Heart left ventricle (tissue), 16 donors: ENCODE data around the gene MYH16. TPM values are rescaled to one million over a fixed set of nuclear protein-coding genes. Genes with fewer than 3 reads are reported as not detected.

Experiments
- ATAC-seq, 4 donors: fragments of 200-7000 bp; cut with Tn5 transposase; one replicate each; pipeline ENCODE4 v1.9.1; 2020 to 2022; ENCODE audit warnings: moderate library complexity in 4 of 4, mild to moderate bottlenecking in 3 of 4, moderate number of reproducible peaks in 1 of 4
- DNase-seq, 5 donors: peaks; one replicate each; pipeline ENCODE4 v3.0.0-alpha.2; 2020
- H3K27ac ChIP-seq, 12 donors: fragments of 200-600 bp; sonication (generic) in 4 of 12; one replicate each; pipeline versions ENCODE4 v1.5.0 to v1.8.0; 2016 to 2022; ENCODE audit warnings: mild to moderate bottlenecking in 2 of 12
- H3K27me3 ChIP-seq, 9 donors: fragments of 200-600 bp; sonication (generic) in 2 of 9; one replicate each; pipeline versions ENCODE4 v1.5.1 to v1.8.0; 2016 to 2022; ENCODE audit warnings: mild to moderate bottlenecking in 3 of 9
- H3K36me3 ChIP-seq, 9 donors: fragments of 200-600 bp; sonication (generic) in 2 of 9; one replicate each; pipeline versions ENCODE4 v1.5.0 to v1.8.0; 2018 to 2022; ENCODE audit warnings: mild to moderate bottlenecking in 2 of 9
- H3K4me1 ChIP-seq, 12 donors: fragments of 200-600 bp; sonication (generic) in 4 of 12; one replicate each; pipeline versions ENCODE4 v1.5.0 to v1.8.0; 2016 to 2022; ENCODE audit warnings: mild to moderate bottlenecking in 3 of 12
- H3K4me3 ChIP-seq, 12 donors: fragments of 200-600 bp; sonication (generic) in 4 of 12; one replicate each; pipeline versions ENCODE4 v1.5.0 to v1.8.0; 2017 to 2022; ENCODE audit warnings: mild to moderate bottlenecking in 9 of 12, moderate library complexity in 4 of 12
- H3K9me3 ChIP-seq, 12 donors: fragments of 200-600 bp; sonication (generic) in 4 of 12; one replicate each; pipeline versions ENCODE4 v1.5.0 to v1.8.0; 2016 to 2022; ENCODE audit warnings: mild to moderate bottlenecking in 1 of 12
- CTCF ChIP-seq, 12 donors: fragments of 200-600 bp; sonication (generic) in 4 of 12; IDR thresholded peaks; one replicate each; pipeline versions ENCODE4 v1.5.0 to v1.8.0; 2018 to 2022; ENCODE audit warnings: antibody characterized with exemption in 12 of 12, mild to moderate bottlenecking in 5 of 12
- POLR2A ChIP-seq, 2 donors: fragments of 450-650 bp; IDR thresholded peaks; one replicate each; pipeline ENCODE4 v1.6.1; 2017; ENCODE audit warnings: antibody characterized with exemption in 2 of 2, mild to moderate bottlenecking in 2 of 2, moderate library complexity in 2 of 2
- WGBS, 4 donors: extraction: QIAGEN DNeasy Blood & Tissue Kit in 2 of 4; methylation state at CpG; one replicate each; pipeline versions ENCODE4 v1.1.5 to v1.1.7; 2013 to 2018; 5-methylcytosine and 5-hydroxymethylcytosine counted together
- intact Hi-C, 10 donors: fragments of 100-400 bp; cut with DNase I; formaldehyde crosslinking; loops; one replicate each; pipeline versions ENCODE4 v1.11.1 to v1.14.2; 2022
- polyA plus RNA-seq, 2 donors: library from polyadenylated mRNA; stranded (reverse); fragments of 200-250 nt; gene quantifications; one replicate each; pipeline ENCODE4 v1.2.3, GENCODE V29; 2013
- total RNA-seq, 9 donors: library from RNA; depleted of rRNA in 2 of 9; stranded (reverse); fragments of >200 nt in 2 of 9; fragmentation: NEBNext Ultra II Directional in 3 of 9; extraction: Animal tissue kit (Norgen Biotek cat#: 25700) in 3 of 9; gene quantifications; one replicate each; pipeline versions ENCODE4 v1.1.0 to v1.2.4, GENCODE V29; 2016 to 2023
- donor health status: ischemic (EF 13 %, LVEDD 7.1; RV severe dilation, severe dysfunction).
- donor health status: healthy with polysubstance abuse.
- donor health status: DM: no; HTN: yes; CAD: no.
- donor health status: DM: no; HTN: no; CAD: no.
- donor health status: ischemic (EF 25% LVEDD 6.9; RV normal size, moderate dysfunction).
- donor health status: ischemic (EF 25% LVEDD 5.7; RV mildly dilated, moderate dysfunction).
- donor health status: healthy.
- donor health status: DM: yes; HTN: yes; CAD: no.
- donor health status: ischemic (EF 35%, LVEDD 5.7; RV mildly dilated, moderate dysfunction).
- donor health status: nonischemic (EF 11% LVEDD 7.7; RV severe dilation, severe dysfunction).
- donor health status: DM: yes; HTN: yes; CAD: no.
- donor health status: PGD.
- donor health status: ischemic (EF 29% LVEDD 5.4; RV normal size, mild dysfunction).
- donor health status: nonischemic (EF 23%, LVEDD 6.1; RV moderate dilation, normal function).

MYH16 gene
- total and polyA plus RNA-seq, 11 donors, result not detected

GRCh38 chr7:99293650-99294049 is 21.0 kb downstream of the MYH16 start:
- no peak for DNase-seq
- WGBS, 4 donors, result 79 to 85% (median 80%) methylated on average over 4 of the region's 4 CpGs
- Histone ChIP-seq H3K4me3 (no peak overlapping the region), H3K9me3 (no peaks in the 10 kb centered on the region), H3K27ac (no peak overlapping the region), H3K4me1 (no peaks in the 10 kb centered on the region), H3K36me3 (no peaks in the 10 kb centered on the region), H3K27me3 (no peaks in the 10 kb centered on the region)
- intact Hi-C loops, result no loop called here
- TF ChIP-seq CTCF (IDR thresholded peaks at IDR 0.05), result no peak
- TF ChIP-seq POLR2A (IDR thresholded peaks at IDR 0.05), result no peak
- no peak for ATAC-seq

- TF ChIP-seq CTCF (IDR thresholded peaks at IDR 0.05) (no peak), POLR2A (IDR thresholded peaks at IDR 0.05) (no peak)
- H3K27ac ChIP-seq, result no peak overlapping the region
- H3K4me1 ChIP-seq, result no peaks in the 10 kb centered on the region
- DNase-seq (no peak), ATAC-seq (no peak)
- H3K4me3 ChIP-seq, result no peak overlapping the region
- 76 to 79% (median 77%) methylated on average over 5 of the region's 5 CpGs for WGBS, 4 donors
- intact Hi-C loops, result no loop called here
- H3K36me3 ChIP-seq, result no peaks in the 10 kb centered on the region
- no peaks in the 10 kb centered on the region for H3K27me3 ChIP-seq
- H3K9me3 ChIP-seq, result no peaks in the 10 kb centered on the region
Measured at GRCh38 chr7:99296471-99296870, 23.8 kb downstream of the MYH16 start.

GRCh38 chr7:99301496-99301895 is 28.9 kb downstream of the MYH16 start:
- Histone ChIP-seq H3K27me3 (no peaks in the 10 kb centered on the region), H3K4me3 (no peak overlapping the region), H3K4me1 (no peaks in the 10 kb centered on the region), H3K9me3 (no peaks in the 10 kb centered on the region), H3K36me3 (no peaks in the 10 kb centered on the region), H3K27ac (no peak overlapping the region)
- no peak for TF ChIP-seq POLR2A (IDR thresholded peaks at IDR 0.05)
- no peak for TF ChIP-seq CTCF (IDR thresholded peaks at IDR 0.05)
- intact Hi-C loops, result loop anchor here in 1 of 10 donors (10.0 kb wide), 1 partner anchor 127 kb away; no protein-coding TSS in a partner anchor
- DNase-seq, result no peak
- ATAC-seq, result no peak
- 84 to 88% (median 86%) methylated on average over 19 of the region's 19 CpGs for WGBS, 4 donors

GRCh38 chr7:99305473-99306260 is 33.0 kb downstream of the MYH16 start:
- H3K4me3 ChIP-seq, result no peak overlapping the region
- peaks cover 0 to 10% (median 0%) of the 10 kb centered on the region in 12 donors for H3K9me3 ChIP-seq
- no peaks in the 10 kb centered on the region for H3K27me3 ChIP-seq
- H3K36me3 ChIP-seq, result no peaks in the 10 kb centered on the region
- DNase-seq (no peak), ATAC-seq (no peak)
- TF ChIP-seq POLR2A (IDR thresholded peaks at IDR 0.05) (no peak), CTCF (IDR thresholded peaks at IDR 0.05) (no peak)
- intact Hi-C loops, result loop anchor here in 1 of 10 donors (10.0 kb wide), 1 partner anchor 131 kb away; no protein-coding TSS in a partner anchor
- H3K4me1 ChIP-seq, result no peaks in the 10 kb centered on the region
- 82 to 91% (median 85%) methylated on average over 16 of the region's 16 CpGs for WGBS, 4 donors
- no peak overlapping the region for H3K27ac ChIP-seq
